Brain microvascular endothelial cell (primary cell): ENCODE data around the gene PTGS1.

Experiments used
- DNase-seq: peaks from one replicate; pipeline ENCODE4 v3.0.0-alpha.2; 2020
- H3K27ac ChIP-seq: fragments of 250-450 bp; sonication (Bioruptor Pico); 2 replicates; pipeline ENCODE4 v1.5.1; 2020; ENCODE audit warnings: mild to moderate bottlenecking, moderate library complexity
- H3K27me3 ChIP-seq: fragments of 250-450 bp; sonication (Bioruptor Pico); replicated peaks from 2 replicates; pipeline ENCODE4 v1.5.1; 2020; ENCODE audit warnings: mild to moderate bottlenecking
- H3K36me3 ChIP-seq: fragments of 250-450 bp; sonication (Bioruptor Pico); replicated peaks from 2 replicates; pipeline ENCODE4 v1.5.1; 2020; ENCODE audit warnings: mild to moderate bottlenecking
- H3K4me3 ChIP-seq: 2 replicates; pipeline ENCODE4 v1.5.1; 2011; ENCODE audit warnings: low read depth, mild to moderate bottlenecking, control low read depth, low read length, moderate library complexity
- in situ Hi-C: cut with HindIII; loops from 2 replicates; pipeline ENCODE4 v1.10.0; 2017; ENCODE audit warnings: low sequenced_read_pairs, low pct_ligation_motif_present
- TF ChIP-seq, protein P1 (sequence below): IDR thresholded peaks from 2 replicates; pipeline ENCODE4 v1.5.1; 2011; ENCODE audit warnings: low read depth, mild to moderate bottlenecking, moderate library complexity, low read length, control low read depth, inconsistent platforms; ENCODE audit errors: missing control alignments

Gene PTGS1

DNA sequence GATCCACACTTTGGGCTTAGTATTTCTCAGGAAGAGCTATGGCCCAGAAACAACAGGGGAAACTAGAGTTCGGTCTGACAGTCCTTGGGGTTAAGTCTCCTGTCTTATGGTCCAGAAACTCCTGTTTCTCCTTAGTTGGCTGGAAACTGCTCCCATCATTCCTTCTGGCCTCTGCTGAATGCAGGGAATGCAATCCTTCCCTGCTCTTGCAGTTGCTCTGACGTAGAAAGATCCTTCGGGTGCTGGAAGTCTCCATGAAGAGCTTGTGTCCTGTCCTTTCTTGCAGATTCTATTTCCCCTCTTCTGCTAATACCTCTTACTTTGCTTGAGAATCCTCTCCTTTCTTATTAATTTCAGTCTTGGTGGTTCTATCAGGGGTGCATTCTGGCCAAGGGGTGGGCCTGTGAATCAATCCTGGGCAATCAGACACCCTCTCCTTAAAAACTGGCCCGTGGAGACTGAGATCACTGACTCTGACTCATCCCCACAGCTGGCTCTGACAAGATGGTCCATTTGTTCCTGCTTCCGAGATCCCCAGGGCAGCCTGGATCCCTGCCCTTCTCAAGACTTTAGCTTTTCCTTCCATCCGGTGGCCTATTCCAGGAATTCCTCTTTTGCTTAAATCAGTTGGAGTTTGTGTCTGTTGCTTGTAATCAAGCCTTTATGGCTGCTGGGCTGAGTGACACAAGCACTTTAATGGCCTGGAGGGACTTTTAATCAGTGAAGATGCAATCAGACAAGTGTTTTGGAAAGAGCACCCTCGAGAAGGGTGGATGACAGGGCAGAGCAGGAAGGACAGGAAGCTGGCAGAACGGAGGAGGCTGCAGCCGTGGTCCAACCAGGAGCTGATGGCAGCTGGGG lies 23.7 kb downstream of the PTGS1 start:
- no peak overlapping the region for H3K27ac ChIP-seq
- no peaks in the 10 kb centered on the region for H3K27me3 ChIP-seq
- no peak overlapping the region for H3K4me3 ChIP-seq
- H3K36me3 ChIP-seq: no peaks in the 10 kb centered on the region
- TF ChIP-seq, protein P1, sequence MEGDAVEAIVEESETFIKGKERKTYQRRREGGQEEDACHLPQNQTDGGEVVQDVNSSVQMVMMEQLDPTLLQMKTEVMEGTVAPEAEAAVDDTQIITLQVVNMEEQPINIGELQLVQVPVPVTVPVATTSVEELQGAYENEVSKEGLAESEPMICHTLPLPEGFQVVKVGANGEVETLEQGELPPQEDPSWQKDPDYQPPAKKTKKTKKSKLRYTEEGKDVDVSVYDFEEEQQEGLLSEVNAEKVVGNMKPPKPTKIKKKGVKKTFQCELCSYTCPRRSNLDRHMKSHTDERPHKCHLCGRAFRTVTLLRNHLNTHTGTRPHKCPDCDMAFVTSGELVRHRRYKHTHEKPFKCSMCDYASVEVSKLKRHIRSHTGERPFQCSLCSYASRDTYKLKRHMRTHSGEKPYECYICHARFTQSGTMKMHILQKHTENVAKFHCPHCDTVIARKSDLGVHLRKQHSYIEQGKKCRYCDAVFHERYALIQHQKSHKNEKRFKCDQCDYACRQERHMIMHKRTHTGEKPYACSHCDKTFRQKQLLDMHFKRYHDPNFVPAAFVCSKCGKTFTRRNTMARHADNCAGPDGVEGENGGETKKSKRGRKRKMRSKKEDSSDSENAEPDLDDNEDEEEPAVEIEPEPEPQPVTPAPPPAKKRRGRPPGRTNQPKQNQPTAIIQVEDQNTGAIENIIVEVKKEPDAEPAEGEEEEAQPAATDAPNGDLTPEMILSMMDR: no peak
- DNase-seq: peak; percentile 53
- in situ Hi-C loops: no loop called here

DNA sequence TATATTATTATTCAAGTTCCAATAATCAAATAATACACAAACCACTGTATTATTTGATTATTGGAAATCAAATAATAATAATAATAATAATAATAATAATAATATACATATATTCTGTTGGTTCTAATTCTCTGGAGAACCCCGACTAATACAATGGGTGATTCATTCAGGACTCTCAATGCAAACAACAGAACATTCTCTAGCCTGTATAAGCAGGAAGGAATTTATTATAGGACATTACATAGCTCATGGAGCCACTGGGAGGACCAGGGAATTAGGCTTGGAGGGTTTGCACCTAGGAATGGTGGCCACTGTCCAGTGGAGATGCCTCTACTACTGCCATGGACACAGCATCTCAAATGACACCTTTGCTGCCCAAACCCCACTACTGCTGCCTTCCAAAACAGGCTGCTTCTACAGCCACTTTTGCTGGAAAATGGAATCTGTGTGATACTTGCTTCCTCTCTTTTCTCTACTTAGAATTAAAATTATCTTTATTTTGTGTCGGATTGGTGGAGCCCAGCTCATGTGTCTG lies 25.9 kb downstream of the PTGS1 start:
- no peaks in the 10 kb centered on the region for H3K36me3 ChIP-seq
- in situ Hi-C loops: no loop called here
- TF ChIP-seq, protein P1: no peak
- H3K27me3 ChIP-seq: no peaks in the 10 kb centered on the region
- no peak overlapping the region for H3K4me3 ChIP-seq
- no peak overlapping the region for H3K27ac ChIP-seq
- no peak for DNase-seq

DNA sequence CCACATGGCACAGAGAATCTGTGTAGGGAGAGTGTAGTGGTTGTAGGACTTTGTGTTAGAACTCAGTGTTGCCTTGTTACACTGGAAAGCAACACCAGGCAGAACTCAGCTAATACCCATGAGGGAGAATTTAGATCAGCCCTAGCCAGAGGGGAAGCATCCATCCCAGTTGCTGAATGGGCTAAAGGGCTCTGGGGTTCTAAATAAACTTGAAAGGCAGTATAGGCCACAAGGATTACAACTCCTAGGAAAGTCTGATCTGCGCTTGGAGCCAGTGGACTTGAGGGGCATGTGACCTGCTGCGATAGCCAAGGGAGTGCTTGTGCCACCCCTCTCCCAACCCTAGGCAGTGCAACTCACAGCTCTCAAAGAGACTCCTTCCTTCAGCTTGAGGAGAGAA lies 26.9 kb downstream of the PTGS1 start:
- H3K27ac ChIP-seq: no peak overlapping the region
- H3K36me3 ChIP-seq: no peaks in the 10 kb centered on the region
- TF ChIP-seq, protein P1: no peak
- no peak overlapping the region for H3K4me3 ChIP-seq
- no peak for DNase-seq
- in situ Hi-C loops: no loop called here
- no peaks in the 10 kb centered on the region for H3K27me3 ChIP-seq

DNA sequence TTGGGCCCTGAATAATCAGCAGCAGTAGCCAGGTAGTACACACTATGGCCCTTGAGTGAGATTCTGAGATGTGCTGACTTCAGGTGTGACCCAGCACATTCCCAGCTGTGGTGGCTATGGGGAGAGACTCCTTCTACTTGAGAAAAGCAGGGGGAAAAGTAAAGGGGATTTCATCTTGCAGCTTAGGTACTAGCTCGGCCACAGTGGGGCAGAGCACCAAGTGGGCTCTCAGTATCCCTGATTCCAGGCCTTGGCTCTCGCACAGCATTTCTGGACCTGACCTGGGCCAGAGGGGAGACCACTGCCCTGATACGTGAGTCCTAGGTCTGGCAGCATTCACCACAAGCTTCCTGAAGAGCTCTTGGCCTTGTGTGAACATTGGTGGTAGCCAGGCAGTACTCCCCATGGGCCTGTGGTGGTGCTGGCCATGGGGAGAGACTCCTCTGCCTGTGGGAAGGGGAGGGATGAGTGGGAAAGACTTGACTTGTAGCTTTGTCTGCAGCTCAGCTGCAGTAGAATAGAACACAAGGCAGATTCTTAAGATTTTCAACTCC lies 27.6 kb downstream of the PTGS1 start:
- in situ Hi-C loops: no loop called here
- Histone ChIP-seq H3K27me3 (no peaks in the 10 kb centered on the region), H3K4me3 (no peak overlapping the region), H3K36me3 (no peaks in the 10 kb centered on the region), H3K27ac (no peak overlapping the region)
- TF ChIP-seq, protein P1: no peak
- no peak for DNase-seq

DNA sequence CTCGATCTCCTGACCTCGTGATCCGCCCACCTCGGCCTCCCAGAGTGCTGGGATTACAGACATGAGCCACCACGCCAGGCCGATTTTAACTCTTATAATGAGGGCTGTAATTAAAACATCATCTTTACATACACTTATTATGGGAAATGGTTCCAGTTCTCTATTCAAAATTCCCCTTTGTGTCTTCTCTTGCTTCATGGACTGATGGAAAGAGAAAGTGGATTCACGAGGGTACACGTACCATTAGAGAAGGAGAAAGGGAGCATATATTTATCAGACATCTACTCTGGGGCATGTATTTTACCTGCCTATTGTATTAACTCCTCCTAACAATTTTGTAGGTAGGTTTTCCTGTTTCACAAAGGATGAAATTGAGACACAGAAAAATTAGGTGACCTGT lies 31.1 kb downstream of the PTGS1 start:
- in situ Hi-C loops: no loop called here
- no peak for DNase-seq
- no peak overlapping the region for H3K4me3 ChIP-seq
- TF ChIP-seq, protein P1: no peak
- H3K27me3 ChIP-seq: no peaks in the 10 kb centered on the region
- H3K27ac ChIP-seq: peak overlapping the region; percentile 81
- H3K36me3 ChIP-seq: no peaks in the 10 kb centered on the region
